Measurements from ENCODE around the gene C4orf50. TPM values are rescaled to one million over a fixed set of nuclear protein-coding genes. Genes with fewer than 3 reads are reported as not detected.

The C4orf50 gene
- total and polyA plus RNA-seq, 2 of the 4 experiments (the other 2 are of a cell fraction): not detected

GRCh38 chr4:5867866-5868265 lies 150.4 kb downstream of the C4orf50 start:
- no peak overlapping the region for H2BK5ac ChIP-seq (ENCODE audit: low read depth, low read length, poor library complexity, severe bottlenecking)
- no peak overlapping the region for H3K4me2 ChIP-seq (ENCODE audit: low read depth, low read length)
- H3K27ac ChIP-seq (ENCODE audit: insufficient read depth, low read length): no peak overlapping the region
- H3K4me3 ChIP-seq (ENCODE audit: insufficient read depth, low read depth, low read length): no peak overlapping the region
- H3K56ac ChIP-seq (ENCODE audit: extremely low read depth, insufficient read depth, low read length): no peak overlapping the region
- H3K4me1 ChIP-seq (ENCODE audit: control insufficient read depth, insufficient read depth, low read length): peaks cover 6% of the 10 kb centered on the region; the same call in 1 of the 2 replicates
- H3K36me3 ChIP-seq (ENCODE audit: control insufficient read depth, insufficient read depth, low read length): no peaks in the 10 kb centered on the region
- no peak overlapping the region for H3K14ac ChIP-seq (replicated peaks; ENCODE audit: low read depth, low read length)
- no peak overlapping the region for H2BK20ac ChIP-seq (ENCODE audit: low read depth, low read length)
- in situ Hi-C loops (cut with MboI; ENCODE audit: low sequenced_read_pairs): no loop called here
- H2BK15ac ChIP-seq (ENCODE audit: low read depth, low read length): no peak overlapping the region
- ChIA-PET CTCF (no interaction called here), POLR2A (ENCODE audit: unreplicated experiment) (no interaction called here)
- no peaks in the 10 kb centered on the region; the same call in 1 of the 2 replicates for H3K27me3 ChIP-seq (ENCODE audit: control insufficient read depth, insufficient read depth, low read length)
- H3K18ac ChIP-seq (ENCODE audit: low read depth, low read length): no peak overlapping the region
- no CpG with 5 or more reads among the region's 3 CpGs for WGBS, 2 experiments (ENCODE audit: extremely low coverage in 2 of 2, insufficient read length in 1 of 2)
- DNase-seq (peak; percentile 21), ATAC-seq (ENCODE audit: low read depth) (no peak)
- no peaks in the 10 kb centered on the region for H3K79me1 ChIP-seq (ENCODE audit: low read depth in 1 of 2, low read length in 2 of 2)
- H3K9me3 ChIP-seq (ENCODE audit: control insufficient read depth, insufficient read depth, low read length): no peaks in the 10 kb centered on the region
- no peak for TF ChIP-seq RAD21 (IDR thresholded peaks at IDR 0.05; ENCODE audit: low read length)
- no peak for TF ChIP-seq RFX5 (IDR thresholded peaks at IDR 0.05; ENCODE audit: low read depth, low read length)
- no peak for TF ChIP-seq FOS (IDR thresholded peaks at IDR 0.05; ENCODE audit: low read depth, low read length)
- no peak for TF ChIP-seq ELK1 (IDR thresholded peaks at IDR 0.05; ENCODE audit: borderline replicate concordance, low read depth, low read length)
- TF ChIP-seq SMC3 (IDR thresholded peaks at IDR 0.05; ENCODE audit: low read depth, low read length): no peak
- TF ChIP-seq NFE2L2 (IDR thresholded peaks at IDR 0.05; ENCODE audit: low read depth, low read length): no peak
- no peak for TF ChIP-seq RCOR1 (IDR thresholded peaks at IDR 0.05; ENCODE audit: insufficient replicate concordance, low read length)
- TF ChIP-seq CEBPB (IDR thresholded peaks at IDR 0.05; ENCODE audit: low read depth, low read length): no peak
- TF ChIP-seq CTCF (conservative IDR thresholded peaks at IDR 0.05; ENCODE audit: low read depth, low read length): no peak
- TF ChIP-seq MXI1 (IDR thresholded peaks at IDR 0.05; ENCODE audit: borderline replicate concordance, low read depth, low read length): no peak
- TF ChIP-seq BHLHE40 (IDR thresholded peaks at IDR 0.05; ENCODE audit: low read depth, low read length): no peak
- no peak overlapping the region for H2AFZ ChIP-seq (replicated peaks; ENCODE audit: low read length, poor library complexity)
- no TSS peak for BruUV-seq (replicated peaks)
- no peaks in the 10 kb centered on the region; the same call in 1 of the 2 replicates for H4K20me1 ChIP-seq (ENCODE audit: insufficient read depth, low read length)
- H3K4ac ChIP-seq (ENCODE audit: low read depth, low read length): no peak overlapping the region
- H4K8ac ChIP-seq (ENCODE audit: low read depth in 2 of 2, low read length in 2 of 2): no peak overlapping the region
- no peak overlapping the region for H2AK9ac ChIP-seq (replicated peaks; ENCODE audit: low read depth, low read length, poor library complexity)
- no peak overlapping the region for H2BK120ac ChIP-seq (ENCODE audit: low read depth, low read length)
- dilution Hi-C loops (cut with HindIII; ENCODE audit: low sequenced_read_pairs, unreplicated experiment): no loop called here
- no peaks in the 10 kb centered on the region for H3K9me1 ChIP-seq (ENCODE audit: insufficient read depth, low read length)
- H3K9ac ChIP-seq (ENCODE audit: low read depth, low read length): no peak overlapping the region
- H4K91ac ChIP-seq (ENCODE audit: insufficient read depth, low read depth, low read length): no peak overlapping the region
- H4K5ac ChIP-seq (ENCODE audit: low read depth, low read length): no peak overlapping the region
- intact Hi-C loops (cut with micrococcal nuclease): no loop called here
- H3K23ac ChIP-seq (ENCODE audit: low read depth, low read length): no peak overlapping the region
- H2AK5ac ChIP-seq (ENCODE audit: low read depth, low read length): no peak overlapping the region

Data from IMR-90 (cell line).